RWPE1 (cell line): ENCODE results near the gene KATNAL2.

Experiments
- CTCF ChIA-PET: fragments of 350-600 bp; sonication (Branson Sonifier 250); formaldehyde crosslinking; extraction: SDS; loops from one replicate; lab custom pipeline; 2021; lab: Yijun Ruan, JAX
- POLR2A ChIA-PET: fragments of 400-600 bp; formaldehyde crosslinking; extraction: SDS; loops from one replicate; lab custom pipeline; 2020; ENCODE audit warnings: antibody characterized with exemption; ENCODE audit not compliant: low non-redundant PET; lab: Yijun Ruan, JAX
- DNase-seq: peaks from one replicate; pipeline ENCODE4 v3.0.0; 2012; ENCODE audit warnings: low spot score
- H3K27ac ChIP-seq: fragments of 450-650 bp; 2 replicates; pipeline ENCODE4 v1.5.1; 2017
- CTCF ChIP-seq: fragments of 450-650 bp; conservative IDR thresholded peaks from 2 replicates; pipeline ENCODE4 v1.5.1; 2017; ENCODE audit warnings: low read depth, mild to moderate bottlenecking

Gene KATNAL2

GRCh38 chr18:47108373-47108772 is 191.0 kb downstream of the KATNAL2 start:
- DNase-seq, result no peak
- ChIA-PET CTCF (interaction anchor here (0.7 kb wide), 1 partner anchor 12 kb away, joined by 5 read pairs; no protein-coding TSS in a partner anchor), POLR2A (no interaction called here)
- no peak for TF ChIP-seq CTCF
- H3K27ac ChIP-seq, result no peak overlapping the region

GRCh38 chr18:47108998-47109405 is 191.6 kb downstream of the KATNAL2 start:
- H3K27ac ChIP-seq, result no peak overlapping the region
- ChIA-PET CTCF (no interaction called here), POLR2A (no interaction called here)
- no peak for DNase-seq
- no peak for TF ChIP-seq CTCF

- POLR2A ChIA-PET, result no interaction called here
- CTCF ChIA-PET, result no interaction called here
- no peak for DNase-seq
- no peak for TF ChIP-seq CTCF
- no peak overlapping the region for H3K27ac ChIP-seq
Observed at GRCh38 chr18:47109720-47110119, 192.3 kb downstream of the KATNAL2 start.

GRCh38 chr18:47110492-47111274 is 193.3 kb downstream of the KATNAL2 start:
- ChIA-PET POLR2A (no interaction called here), CTCF (no interaction called here)
- no peak for TF ChIP-seq CTCF
- no peak overlapping the region for H3K27ac ChIP-seq
- DNase-seq, result no peak

GRCh38 chr18:47113796-47114540 is 196.6 kb downstream of the KATNAL2 start:
- no peak for TF ChIP-seq CTCF
- DNase-seq, result no peak
- H3K27ac ChIP-seq, result no peak overlapping the region
- ChIA-PET POLR2A (no interaction called here), CTCF (no interaction called here)

- ChIA-PET POLR2A (no interaction called here), CTCF (no interaction called here)
- no peak for DNase-seq
- no peak overlapping the region for H3K27ac ChIP-seq
- no peak for TF ChIP-seq CTCF
Observed at GRCh38 chr18:47115205-47115604, 197.8 kb downstream of the KATNAL2 start.
